HG03064 (cell line): ENCODE data around the gene PRTFDC1.
"Not testable (repeated sequence)": the region's sequence is repeated elsewhere in the genome, so short reads cannot be mapped to it uniquely, and the experiment has no call there.

Experiments
- ATAC-seq: cut with Tn5 transposase; IDR thresholded peaks from one replicate; pipeline ENCODE4 v1.9.1; 2021; ENCODE audit warnings: low read depth; ENCODE audit not compliant: unreplicated experiment

The PRTFDC1 gene

DNA sequence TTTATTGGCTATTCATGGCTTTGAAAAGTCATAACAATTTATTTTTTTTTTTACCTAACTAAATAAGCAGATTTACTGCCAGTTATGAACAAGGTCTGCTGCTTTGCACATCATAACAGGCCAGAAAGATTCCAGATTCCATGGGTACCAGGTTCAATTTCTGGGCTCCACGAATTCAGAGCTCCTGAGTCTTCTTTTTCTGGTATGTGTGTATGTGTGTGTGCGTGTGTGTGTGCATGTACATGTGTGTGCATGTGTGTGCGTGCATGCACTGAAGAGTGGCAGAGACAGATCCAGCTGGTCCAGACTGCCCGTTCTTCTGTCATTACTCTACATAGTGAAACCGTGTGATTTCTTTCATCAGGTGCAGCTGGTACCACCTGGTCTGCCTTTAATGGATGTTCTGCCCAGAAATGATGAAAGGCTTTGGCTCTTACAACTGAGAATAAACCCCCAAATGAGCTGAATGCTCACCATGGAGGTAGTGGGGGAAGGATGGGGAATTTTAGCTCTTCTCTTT lies 14.6 kb upstream of the PRTFDC1 start:
- no peak for ATAC-seq

DNA sequence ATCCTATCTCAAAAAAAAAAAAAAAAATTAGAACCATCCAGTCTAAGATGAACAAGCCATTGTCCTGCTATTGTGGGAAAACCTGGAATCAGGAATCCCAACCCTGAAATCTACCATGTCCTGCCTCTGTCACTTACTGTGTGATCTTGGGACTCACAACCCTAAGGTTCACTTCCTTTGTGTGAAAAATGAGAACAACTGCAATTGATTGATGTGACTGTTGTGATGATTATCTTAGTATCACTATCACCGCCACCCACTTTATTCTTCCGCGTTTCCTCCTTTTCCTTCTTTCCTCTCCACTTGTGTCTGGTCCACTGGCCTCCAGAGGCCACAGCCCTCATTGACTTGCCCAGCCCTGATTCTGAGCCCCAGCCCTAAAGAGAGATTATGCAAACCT lies 12.6 kb upstream of the PRTFDC1 start:
- ATAC-seq: no peak

DNA sequence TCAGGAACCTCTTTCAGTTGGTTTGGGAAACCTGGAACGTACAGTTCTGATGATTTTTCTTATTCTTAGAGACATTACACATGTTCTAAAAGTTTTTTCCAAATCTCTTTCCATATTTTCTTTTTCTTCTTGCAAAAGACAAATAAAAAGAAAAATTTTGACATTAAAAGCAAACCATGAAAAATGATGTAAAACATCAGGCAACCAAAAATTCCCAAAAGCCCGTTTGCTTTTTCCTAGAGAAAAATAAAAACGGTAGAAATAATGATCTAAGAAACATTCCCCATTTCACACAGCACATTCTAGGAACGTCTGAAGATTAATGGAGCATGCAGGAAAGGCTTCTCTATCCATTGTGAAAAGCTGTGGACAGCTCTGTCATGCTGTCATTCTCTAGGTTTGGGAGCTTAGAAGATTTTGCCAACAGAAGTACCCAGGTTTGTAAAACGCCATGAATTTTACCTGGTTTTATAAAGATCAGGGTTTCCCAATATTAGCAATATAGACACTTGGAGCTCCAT lies 11.2 kb upstream of the PRTFDC1 start:
- no peak for ATAC-seq

DNA sequence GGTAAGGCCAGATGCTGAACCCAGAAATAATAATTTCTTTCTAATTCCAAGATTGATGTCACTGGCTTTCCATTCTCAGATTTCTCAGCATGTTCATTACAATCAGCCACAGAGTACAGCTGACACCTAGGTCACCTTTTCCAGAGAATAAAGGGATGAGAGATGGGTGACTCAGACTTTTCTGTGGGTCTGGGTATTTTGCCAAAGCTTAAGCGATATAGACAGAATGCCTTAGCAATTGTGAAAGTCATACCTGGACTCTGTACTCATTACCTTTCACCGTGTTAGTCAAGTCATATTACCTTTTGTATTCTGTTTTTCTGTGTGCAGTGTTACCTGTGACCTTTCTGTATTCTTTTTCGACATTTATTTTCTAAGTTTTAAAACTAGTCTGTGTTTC lies 10.6 kb upstream of the PRTFDC1 start:
- ATAC-seq: no peak

DNA sequence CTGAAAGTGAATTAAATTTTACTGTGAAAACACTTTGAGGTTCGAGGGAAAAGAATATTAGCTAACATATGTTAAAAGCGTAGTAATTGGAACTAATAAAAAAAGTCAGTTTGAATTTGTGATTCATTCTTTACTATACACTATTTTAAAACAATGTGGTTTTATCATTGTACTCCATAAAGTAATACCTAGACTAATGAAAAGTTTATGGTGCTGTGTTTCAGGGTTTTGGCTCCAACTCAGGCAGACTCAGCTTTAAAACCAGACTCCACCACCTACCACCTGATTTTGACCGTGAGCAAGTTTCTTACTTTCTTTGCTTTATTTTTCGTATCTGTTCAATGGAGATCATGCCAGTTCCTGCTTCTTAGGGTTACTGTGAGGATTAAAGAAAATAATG lies 9.2 kb upstream of the PRTFDC1 start:
- ATAC-seq: no peak

DNA sequence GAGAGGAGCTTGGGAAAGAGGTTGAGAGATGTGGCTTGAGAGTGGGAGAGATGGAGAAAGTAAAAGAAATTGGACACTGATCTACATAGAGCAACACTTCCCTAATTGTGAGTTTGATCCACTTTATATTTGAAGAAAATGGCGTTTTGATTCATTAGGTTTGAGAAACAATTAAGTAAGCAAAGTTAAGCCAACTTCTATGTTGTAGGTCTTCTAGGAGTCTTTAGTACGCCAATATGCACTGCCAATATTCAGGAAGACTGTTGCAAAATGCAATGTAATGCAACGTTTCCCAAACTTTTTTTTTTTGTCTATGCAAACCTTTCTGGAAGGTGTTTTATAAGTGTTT lies 7.0 kb upstream of the PRTFDC1 start:
- ATAC-seq: no peak

DNA sequence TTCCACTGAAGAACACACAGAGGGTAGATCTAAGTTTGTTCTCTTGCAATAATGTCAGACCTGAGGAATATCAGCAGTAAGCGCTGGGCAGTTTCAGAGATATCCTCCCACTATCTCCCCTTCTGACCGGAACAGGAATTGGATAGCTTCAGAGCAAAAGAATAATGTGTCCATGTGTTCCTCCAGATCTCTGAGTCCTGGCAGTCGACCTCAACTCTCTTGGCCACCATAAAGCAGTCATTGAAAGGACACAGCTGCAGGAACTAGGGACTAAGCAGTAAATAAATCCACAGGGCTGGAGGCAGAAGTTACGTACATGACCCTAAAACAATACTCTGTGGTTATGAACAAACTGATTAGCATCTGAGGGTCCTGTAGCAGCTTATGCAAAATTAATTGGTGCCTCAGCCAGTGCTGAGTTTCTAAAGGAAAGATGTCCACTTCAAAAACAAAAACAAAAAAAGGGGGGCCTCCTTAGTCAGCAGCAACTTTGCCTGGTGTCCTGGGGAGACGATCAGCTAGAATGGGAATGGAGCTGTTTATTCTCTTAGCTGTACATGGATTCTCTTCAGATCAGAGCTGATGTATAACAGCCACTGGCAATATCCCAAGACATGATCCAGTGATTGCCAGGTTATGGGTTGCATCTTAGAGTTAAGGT lies 6.4 kb upstream of the PRTFDC1 start:
- no peak for ATAC-seq

DNA sequence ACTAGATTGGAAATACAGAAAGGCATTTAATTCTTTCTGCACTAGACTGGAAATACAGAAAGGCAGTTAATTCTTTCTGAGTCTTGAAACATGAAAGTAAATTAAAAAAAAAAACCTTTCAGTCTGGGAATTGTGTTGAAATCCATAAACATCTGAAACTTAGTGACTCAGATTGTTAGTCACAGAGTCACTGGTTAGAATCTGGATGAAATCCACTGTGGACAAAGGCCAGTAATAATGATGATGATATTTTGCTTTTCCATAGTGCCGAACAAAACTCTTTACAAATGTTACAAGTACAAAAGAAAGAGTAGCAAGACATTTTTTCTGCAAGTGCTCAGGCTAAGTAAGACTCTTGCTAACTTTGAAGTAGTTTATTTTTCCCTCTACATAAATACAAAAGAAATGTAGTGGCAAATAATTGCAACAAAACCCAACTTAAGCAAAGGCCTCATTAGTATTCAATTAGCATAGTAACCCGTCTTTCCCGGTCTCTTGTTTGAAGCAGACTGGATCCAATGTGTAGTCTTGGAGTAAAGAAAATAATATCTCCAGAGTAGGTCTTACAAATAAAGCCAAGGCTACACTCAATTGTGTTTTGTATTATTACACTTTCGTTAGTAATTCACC lies 5.8 kb upstream of the PRTFDC1 start:
- ATAC-seq: no peak

DNA sequence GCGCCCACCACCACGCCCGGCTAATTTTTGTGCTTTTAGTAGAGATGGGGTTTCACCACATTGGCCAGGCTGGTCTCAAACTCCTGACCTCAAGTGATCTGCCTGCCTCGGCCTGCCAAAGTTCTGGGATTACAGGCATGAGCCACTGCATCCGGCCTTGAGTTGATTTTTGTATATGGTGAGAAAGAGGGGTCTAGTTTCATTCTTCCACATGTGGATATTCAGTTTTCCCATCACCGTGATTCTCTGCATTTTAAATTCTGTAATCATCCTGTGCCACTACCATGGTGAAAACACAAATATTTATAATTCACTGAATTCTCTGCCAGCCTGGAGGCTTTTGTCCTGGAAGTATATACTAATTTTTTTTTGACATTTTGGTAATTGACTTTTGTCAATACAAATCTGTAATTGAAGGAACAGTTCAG lies 5.2 kb upstream of the PRTFDC1 start:
- ATAC-seq: not testable (repeated sequence)

DNA sequence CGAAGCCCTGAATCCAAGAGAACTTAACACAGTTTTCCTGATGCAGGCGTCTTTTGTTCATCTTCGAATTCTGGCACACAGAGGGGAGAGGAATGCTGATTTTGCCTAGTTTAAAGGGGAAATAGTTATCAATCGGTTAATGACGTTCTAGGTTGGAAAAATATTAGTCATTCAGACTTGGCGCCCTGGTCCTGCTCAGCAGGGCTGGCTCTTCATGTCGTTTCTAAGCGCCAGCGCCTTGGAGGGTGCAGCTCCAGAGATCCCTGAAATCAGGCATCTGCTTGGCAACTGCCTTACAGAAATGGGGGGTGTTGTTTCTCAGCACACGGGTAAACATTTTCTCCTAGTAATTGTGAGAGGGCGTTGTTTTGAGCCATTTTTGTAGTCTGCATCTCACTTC lies 1.3 kb upstream of the PRTFDC1 start:
- ATAC-seq: no peak

DNA sequence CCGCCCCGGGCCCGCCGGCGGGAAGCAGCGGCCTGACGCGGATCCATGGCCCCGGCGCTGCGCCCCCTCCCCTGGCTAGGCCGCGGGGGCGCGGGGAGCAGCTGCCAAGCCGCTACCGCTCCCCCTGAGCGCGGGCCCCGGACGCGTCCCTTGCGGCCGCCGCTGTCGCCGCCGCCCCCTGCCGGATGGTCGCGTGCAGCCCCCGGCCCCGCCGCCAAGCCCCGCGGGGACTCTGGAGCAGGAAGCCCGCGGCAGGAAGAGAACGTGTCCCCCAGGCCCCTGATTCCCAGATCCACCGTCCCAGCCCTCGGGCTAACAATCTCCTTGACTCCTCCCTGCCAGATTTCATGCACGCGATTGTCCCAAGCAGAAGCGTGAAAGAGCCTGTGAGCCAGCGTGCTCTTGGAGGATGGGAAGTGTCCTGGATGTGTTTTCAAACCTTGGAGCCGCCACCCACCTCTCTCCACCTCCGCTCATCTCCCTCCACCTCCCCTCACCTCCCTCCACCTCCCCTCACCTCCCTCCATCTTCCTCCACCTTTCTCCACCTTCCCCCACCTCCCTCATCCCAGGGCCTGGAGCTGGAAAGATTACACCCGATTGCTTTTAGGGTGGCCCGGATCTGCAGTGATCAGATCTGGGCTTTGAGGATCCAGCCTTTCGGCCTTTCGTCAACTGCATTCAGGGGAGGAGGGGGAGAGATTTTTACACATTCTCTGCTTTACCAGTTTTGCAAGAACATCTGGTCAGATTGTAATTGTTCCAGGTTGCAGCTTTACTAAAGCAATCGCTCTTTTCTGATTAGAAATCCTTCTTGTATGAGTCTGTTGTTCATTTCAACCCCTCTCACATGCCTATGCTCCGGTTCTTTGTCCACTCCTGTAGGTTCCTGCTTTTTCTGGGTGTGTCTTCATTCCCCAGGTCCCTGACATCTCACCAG lies 570 bp upstream of the PRTFDC1 start:
- peak; percentile 55 for ATAC-seq

DNA sequence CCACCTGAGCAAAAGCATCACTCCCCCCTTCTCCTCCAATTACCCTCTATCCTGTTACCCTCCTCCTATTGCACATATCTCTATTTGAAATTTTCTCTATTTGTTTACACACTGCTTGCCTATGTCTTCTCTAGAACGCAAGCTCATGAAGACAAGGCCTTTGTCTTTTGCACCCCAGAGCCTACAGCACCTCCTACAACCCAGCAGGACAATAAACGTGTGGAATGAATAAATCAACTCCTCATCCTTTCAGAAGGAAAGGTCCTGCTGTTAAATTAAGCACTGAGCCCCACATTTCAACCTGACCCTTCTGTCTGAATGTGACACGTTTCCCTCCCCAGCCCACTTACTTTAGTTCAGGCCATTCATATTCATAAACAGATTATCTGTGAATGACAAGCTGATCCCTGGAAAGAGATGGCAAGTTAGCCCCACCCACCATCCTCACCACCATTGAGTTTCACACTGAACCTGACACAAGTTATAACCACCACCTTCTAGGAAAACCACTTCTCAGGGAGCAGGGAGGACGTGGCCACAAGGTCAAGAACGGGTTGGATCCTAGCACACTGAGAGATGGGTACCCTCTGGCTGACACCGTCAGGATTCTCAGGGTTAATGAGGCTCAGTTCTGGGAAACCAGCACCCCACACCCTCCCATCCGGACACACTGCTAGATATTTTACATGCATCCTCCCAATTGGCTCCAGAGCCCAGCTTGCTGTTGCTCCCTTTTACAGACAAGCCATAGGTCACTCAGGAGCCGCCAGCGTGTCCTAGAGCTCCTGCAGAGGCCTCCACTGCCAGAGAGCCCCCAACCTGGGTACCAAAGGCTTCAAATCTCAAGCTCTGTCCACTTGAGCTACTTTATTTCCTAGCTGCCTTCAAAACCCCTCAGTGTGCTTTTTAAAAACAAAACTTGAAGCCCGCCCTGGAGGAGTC lies 934 bp downstream of the PRTFDC1 start:
- no peak for ATAC-seq

DNA sequence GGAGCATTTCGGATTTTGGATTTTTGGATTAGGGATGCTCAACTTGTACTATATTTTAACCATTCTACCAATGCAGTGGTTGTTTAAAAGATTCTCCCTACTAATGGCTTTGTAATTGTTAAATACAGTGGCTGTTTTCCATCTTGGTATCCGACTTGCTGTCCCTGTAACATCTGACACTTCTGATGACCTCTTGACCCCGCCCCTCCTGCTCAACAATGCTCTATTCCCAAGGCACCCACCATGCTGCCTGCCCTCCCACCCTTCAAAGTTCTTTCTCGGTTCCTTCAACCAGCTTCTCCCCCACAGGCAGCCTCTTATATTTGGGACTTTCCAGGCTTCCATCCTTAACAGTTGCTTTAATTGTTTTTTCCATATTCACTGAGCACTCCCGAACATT lies 2.0 kb downstream of the PRTFDC1 start:
- no peak for ATAC-seq

DNA sequence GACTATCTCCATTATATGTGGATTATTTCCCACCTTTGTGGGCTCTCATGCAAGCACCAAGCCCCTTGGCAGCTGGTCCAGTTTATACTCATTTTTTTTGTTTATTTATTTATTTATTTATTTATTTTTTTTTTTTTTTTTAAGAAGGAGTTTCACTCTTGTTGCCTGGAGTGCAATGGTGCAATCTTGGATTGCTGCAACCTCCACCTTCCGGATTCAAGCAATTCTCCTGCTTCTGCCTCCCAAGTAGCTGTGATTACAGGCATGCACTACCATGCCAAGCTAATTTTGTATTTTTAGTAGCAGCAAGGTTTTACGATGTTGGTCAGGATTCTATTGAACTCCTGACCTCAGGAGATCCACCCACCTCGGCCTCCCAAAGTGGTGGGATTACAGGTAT lies 2.8 kb downstream of the PRTFDC1 start:
- no peak for ATAC-seq

DNA sequence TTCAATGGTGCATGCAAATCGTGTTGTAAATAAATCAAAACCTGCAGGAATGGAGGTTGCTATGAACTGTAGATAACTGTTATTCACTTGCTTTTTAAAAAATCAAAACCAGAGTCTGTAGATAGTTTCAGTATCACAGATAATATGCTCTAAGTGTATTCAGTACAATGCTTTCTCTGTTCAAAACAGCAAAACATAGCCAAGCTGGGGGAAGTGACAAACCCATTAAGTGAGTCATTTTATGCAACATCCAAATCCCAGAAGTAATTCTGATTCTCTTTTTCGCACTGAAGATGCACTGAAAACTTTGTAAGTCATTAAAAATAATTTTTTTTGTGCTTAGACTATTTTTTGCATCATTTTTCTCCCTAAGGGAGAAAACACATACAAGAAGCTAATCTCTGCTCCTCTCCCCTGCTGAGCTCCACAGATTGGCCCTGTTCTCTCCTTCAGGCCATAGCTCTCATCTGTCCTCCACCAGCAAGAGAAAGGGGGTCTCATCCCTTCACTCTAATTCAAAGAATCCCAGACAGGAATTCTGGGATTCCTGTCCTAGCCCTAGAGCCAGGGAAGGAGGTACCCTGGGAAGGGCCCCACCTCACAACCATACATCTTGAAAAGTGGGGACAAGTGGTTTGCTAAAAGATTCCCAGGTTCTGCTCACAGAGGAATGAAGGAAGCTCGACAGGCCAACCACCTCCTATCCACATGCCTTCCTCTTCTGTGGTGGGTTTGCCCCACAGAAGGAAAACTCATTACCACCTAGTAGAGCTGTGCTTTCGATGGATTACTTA lies 4.9 kb downstream of the PRTFDC1 start:
- peak; percentile 66 for ATAC-seq

DNA sequence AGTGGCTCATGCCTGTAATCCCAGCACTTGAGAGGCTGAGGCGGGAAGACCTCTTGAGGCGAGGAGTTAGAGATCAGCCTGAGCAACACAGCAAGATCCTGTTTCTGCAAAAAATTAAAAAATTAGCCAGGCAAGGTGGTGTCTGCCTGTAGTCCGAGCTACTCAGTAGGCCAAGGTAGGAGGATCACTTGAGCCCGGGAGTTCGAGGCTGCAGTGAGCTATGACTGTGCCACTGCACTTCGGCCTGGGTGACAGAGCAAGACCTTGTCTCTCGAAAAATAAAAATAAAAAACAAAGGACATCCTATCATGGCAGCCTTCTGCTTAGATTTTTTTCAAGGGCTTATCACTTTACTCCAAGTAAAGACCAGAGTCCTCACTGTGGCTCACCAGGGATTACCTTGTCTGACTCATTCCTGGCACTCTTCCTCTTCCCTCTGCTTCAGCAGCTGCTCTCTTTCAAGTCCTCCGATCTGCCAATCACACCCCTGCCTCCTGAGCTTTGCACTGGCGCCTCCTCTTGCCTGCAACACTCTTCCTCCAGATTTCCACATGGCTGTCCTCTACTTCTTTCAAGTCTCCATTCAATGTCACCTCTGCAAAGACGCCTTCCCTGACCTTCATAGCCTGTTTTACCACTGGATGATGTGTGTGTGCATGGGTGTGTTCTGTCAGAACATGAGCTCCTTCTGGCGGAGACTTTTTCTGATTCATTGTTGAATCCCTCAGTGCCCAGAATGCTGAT lies 7.7 kb downstream of the PRTFDC1 start:
- ATAC-seq: no peak

DNA sequence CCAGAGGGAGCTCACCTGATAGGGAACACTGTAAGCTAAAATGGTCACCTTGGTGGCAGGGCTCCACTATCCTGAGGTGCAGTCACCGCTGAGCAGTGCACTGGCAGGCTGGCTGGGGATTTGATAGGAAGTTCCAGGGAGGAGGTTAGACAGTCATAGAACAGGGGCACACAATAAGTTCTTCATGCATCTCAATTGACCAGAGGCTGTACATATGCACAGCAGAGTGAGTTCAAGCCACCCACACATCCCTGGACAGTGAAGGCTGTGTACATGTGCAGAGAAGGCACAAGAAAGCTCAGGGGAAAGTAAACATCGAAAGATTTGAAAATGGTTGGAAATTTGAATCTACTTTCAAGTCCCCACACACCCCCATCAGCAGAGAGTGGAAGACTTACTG lies 13.9 kb downstream of the PRTFDC1 start:
- no peak for ATAC-seq

DNA sequence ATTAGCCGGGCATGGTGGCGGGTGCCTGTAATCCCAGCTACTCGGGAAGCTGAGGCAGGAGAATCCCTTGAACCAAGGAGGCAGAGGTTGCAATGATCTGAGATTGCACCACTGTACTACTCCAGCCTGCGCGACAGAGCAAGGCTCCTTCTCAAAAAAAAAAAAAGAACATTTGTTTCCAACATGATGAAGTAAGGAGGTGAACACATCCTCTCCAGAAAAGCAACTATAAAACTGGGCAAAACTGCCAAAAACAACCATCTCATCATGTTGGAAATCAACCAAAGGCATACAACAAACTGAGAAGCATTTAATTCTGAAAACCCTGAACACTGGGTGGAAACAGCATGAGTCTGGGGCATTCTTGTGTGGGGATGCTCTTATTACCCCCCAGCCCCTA lies 14.3 kb downstream of the PRTFDC1 start:
- ATAC-seq: no peak
